ENCODE measurements around the gene CD163.
"Not testable (repeated sequence)": the region's sequence is repeated elsewhere in the genome, so short reads cannot be mapped to it uniquely, and the experiment has no call there.

Gene CD163

DNA sequence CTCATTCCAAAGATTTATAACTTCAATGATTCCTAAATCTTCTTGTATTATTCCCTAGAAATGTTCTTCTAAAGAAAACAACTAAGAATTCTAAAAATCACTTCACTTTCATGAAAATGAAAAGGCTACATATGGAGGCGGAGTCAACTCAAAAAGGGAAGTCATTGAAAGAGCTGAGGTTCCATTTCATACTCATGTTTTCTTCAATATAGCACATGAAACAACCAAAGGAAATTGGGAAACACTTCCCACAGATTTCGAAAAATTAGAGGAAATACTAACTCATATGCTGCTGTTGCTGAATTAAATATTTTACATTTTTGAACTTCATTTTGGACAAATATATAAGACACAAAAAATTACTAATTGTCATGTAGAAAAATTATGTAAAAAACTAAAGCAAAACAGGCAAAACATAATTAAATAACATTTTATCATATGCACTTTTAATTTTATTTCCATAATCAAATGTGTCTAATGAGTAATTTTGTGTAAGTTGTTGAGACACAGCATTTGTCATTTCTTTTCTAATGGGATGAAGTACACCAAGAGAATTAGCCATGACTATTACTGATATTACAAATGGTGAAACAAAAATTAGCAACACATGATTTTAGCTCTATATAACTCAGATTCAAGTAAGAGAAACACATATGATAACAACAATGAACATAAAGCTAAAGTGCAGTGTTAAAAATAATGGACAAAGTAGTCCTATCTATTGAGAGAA, at the start of gene CD163:
TSS of gene CD163 (minus strand) at position 92 of the 730 bp plus-strand sequence. CDS start at position 5, 87 bp downstream.
- ChIA-PET POLR2A (no interaction called here), CTCF (no interaction called here)
- DNase-seq (ENCODE audit: low read depth, low spot score) = no peak

DNA sequence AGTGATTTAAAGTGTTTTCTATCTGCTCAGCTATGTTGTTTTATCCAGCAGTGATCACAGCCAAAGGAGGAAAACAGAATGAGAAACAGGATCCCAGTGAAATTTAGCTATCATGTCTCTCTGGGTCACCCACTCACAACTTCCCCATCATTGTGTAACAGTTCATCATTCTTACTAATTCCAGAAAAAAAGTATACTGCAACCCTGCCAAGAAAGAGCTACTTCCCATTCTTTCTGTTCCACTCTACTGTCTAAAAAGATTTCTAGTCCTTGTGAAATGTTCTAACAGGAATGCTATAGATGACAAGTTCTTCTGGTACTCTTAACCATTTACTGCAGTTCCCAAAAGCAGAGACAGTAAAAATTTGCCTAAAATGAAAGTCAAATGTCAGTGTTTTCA, 39.2 kb upstream of the CD163 start:
- DNase-seq (ENCODE audit: low read depth, low spot score) = peak; percentile 40
- H3K4me3 ChIP-seq (ENCODE audit: low read depth, low read length) = no peak overlapping the region
- POLR2A ChIA-PET = no interaction called here
- TF ChIP-seq, protein P1, sequence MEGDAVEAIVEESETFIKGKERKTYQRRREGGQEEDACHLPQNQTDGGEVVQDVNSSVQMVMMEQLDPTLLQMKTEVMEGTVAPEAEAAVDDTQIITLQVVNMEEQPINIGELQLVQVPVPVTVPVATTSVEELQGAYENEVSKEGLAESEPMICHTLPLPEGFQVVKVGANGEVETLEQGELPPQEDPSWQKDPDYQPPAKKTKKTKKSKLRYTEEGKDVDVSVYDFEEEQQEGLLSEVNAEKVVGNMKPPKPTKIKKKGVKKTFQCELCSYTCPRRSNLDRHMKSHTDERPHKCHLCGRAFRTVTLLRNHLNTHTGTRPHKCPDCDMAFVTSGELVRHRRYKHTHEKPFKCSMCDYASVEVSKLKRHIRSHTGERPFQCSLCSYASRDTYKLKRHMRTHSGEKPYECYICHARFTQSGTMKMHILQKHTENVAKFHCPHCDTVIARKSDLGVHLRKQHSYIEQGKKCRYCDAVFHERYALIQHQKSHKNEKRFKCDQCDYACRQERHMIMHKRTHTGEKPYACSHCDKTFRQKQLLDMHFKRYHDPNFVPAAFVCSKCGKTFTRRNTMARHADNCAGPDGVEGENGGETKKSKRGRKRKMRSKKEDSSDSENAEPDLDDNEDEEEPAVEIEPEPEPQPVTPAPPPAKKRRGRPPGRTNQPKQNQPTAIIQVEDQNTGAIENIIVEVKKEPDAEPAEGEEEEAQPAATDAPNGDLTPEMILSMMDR (IDR thresholded peaks at IDR 0.05; ENCODE audit: insufficient read depth, low read length, missing control alignments) = no peak
- CTCF ChIA-PET = no interaction called here

More for the DNA sequence above, at the start of gene CD163:
- TF ChIP-seq, protein P1 (IDR thresholded peaks at IDR 0.05; ENCODE audit: insufficient read depth, low read length, missing control alignments) = no peak
- no peak within 1 kb of the TSS for H3K4me3 ChIP-seq (ENCODE audit: low read depth, low read length)

DNA sequence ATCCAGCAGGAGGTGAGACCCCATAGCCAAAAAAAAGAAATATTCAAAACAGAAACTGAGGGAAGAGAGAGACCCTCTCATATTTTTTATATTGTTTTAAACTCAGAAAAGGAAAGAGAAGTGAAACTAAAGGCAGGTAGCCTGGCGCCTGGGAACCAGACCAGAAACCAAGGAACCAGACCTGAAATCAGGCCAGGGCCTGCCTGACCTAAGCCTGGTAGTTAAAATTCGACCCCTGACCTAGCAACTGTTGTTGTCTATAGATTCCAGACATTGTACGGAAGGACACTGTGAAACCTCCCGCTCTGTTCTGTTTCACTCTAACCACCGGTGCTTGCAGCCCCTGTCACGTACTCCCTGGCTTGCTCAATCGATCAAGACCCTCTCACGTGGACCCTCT, 38.5 kb upstream of the CD163 start:
- TF ChIP-seq, protein P1 (IDR thresholded peaks at IDR 0.05; ENCODE audit: insufficient read depth, low read length, missing control alignments) = no peak
- no peak for DNase-seq (ENCODE audit: low read depth, low spot score)
- ChIA-PET CTCF (no interaction called here), POLR2A (no interaction called here)
- H3K4me3 ChIP-seq (ENCODE audit: low read depth, low read length) = no peak overlapping the region

DNA sequence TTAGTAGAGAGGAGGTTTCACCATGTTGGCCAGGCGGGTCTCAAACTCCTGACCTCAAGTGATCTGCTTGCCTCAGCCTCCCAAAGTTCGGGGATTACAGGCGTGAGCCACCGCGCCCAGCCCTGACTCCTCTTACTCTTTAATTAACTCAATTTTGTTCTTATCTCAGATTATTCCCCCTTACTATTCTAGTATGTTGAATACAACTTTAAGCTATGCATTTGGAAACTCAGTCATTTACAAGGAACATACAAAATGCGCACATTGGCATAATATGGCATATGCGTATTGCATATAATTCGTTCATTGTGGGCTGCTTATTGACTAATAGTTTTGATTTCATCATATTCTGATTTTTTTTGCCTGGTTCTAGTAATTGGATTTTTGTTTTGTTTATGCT, 10.8 kb upstream of the CD163 start:
- TF ChIP-seq, protein P1 (IDR thresholded peaks at IDR 0.05; ENCODE audit: insufficient read depth, low read length, missing control alignments) = no peak
- ChIA-PET POLR2A (no interaction called here), CTCF (no interaction called here)
- H3K4me3 ChIP-seq (ENCODE audit: low read depth, low read length) = no peak overlapping the region
- DNase-seq (ENCODE audit: low read depth, low spot score) = no peak

DNA sequence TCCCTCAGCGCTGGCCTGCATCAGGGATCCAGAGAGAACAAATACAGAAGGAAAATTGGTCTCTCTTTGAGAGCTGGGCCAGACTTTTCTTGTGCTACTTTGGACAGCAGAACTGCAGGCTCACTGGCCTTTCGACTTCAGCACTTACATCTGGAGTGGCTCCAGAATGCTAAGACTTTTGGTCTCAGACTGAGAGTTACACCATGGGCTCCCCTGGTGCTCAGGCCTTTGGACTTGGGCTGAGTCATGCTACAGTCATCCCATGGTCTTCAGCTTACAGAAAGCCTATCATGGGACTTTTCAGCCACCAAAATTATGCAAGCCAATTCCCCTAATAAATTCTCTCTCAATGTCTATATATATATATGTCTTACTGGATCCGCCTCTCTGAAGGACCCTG, 9.0 kb upstream of the CD163 start:
- CTCF ChIA-PET = no interaction called here
- TF ChIP-seq, protein P1 (IDR thresholded peaks at IDR 0.05; ENCODE audit: insufficient read depth, low read length, missing control alignments) = no peak
- H3K4me3 ChIP-seq (ENCODE audit: low read depth, low read length) = no peak overlapping the region
- DNase-seq (ENCODE audit: low read depth, low spot score) = peak; percentile 84
- POLR2A ChIA-PET = no interaction called here

DNA sequence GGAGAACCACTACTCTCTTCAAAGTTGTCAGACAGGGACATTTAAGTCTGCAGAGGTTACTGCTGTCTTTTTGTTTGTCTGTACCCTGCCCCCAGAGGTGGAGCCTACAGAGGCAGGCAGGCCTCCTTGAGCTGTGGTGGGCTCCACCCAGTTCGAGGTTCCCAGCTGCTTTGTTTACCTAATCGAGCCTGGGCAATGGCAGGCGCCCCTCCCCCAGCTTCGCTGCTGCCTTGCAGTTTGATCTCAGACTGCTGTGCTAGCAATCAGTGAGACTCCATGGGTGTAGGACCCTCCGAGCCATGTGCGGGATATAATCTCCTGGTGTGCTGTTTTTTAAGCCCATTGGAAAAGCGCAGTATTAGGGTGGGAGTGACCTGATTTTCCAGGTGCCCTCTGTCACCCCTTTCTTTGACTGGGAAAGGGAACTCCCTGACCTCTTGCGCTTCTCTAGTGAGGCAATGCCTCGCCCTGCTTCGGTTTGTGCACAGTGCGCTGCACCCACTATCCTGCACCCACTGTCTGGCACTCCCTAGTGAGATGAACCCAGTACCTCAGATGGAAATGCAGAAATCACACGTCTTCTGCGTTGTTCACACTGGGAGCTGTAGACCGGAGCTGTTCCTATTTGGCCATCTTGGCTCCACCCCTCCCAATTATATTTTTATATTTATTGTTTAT, 6.4 kb upstream of the CD163 start:
- H3K4me3 ChIP-seq (ENCODE audit: low read depth, low read length); DNase-seq (ENCODE audit: low read depth, low spot score); CTCF ChIA-PET; POLR2A ChIA-PET: not testable (repeated sequence)

DNA sequence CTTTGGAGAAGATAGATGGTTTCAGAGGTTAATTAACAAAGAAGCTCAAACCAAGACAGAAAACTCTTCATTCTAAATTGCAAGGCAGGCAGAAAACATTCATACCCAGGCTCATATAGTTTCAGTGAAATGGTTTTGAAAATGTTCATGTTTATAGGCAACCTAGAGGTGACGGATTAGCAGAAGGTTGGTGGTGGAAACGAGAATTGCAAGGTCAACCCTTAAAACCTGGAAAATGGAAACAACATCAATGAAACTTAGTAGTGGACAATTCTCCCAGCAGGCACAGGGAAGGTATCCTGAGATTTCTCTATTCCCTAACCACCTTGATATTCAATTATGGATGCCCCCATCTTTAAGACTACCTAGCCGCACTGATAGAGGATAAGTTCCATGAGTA, 965 bp downstream of the CD163 start:
- DNase-seq (ENCODE audit: low read depth, low spot score) = no peak
- ChIA-PET CTCF (no interaction called here), POLR2A (no interaction called here)
- TF ChIP-seq, protein P1 (IDR thresholded peaks at IDR 0.05; ENCODE audit: insufficient read depth, low read length, missing control alignments) = no peak
- H3K4me3 ChIP-seq (ENCODE audit: low read depth, low read length) = no peak overlapping the region
